Measurements from ENCODE around the gene PRG2.

PRG2 gene

GRCh38 chr11:57357856-57358255, 32.6 kb downstream of the PRG2 start:
- H3K4me3 ChIP-seq (replicated peaks in 1 of 2; ENCODE audit: low read depth in 2 of 2, low read length in 2 of 2) = no peak overlapping the region
- peak; percentile 10 to 23 for DNase-seq (ENCODE audit: low read depth in 2 of 2)
- no peak for TF ChIP-seq CTCF (IDR thresholded peaks at IDR 0.05; ENCODE audit: low read depth, low read length)

GRCh38 chr11:57357310-57357709, 33.1 kb downstream of the PRG2 start:
- no peak for DNase-seq (ENCODE audit: low read depth in 2 of 2)
- no peak overlapping the region for H3K4me3 ChIP-seq (replicated peaks in 1 of 2; ENCODE audit: low read depth in 2 of 2, low read length in 2 of 2)
- TF ChIP-seq CTCF (IDR thresholded peaks at IDR 0.05; ENCODE audit: low read depth, low read length) = no peak

- no peak for DNase-seq (ENCODE audit: low read depth in 2 of 2)
- no peak overlapping the region for H3K4me3 ChIP-seq (replicated peaks in 1 of 2; ENCODE audit: low read depth in 2 of 2, low read length in 2 of 2)
- no peak for TF ChIP-seq CTCF (IDR thresholded peaks at IDR 0.05; ENCODE audit: low read depth, low read length)
These were observed 34.2 kb downstream of the PRG2 start for GRCh38 chr11:57356268-57356667.

- no peak overlapping the region for H3K4me3 ChIP-seq (replicated peaks in 1 of 2; ENCODE audit: low read depth in 2 of 2, low read length in 2 of 2)
- no peak for DNase-seq (ENCODE audit: low read depth in 2 of 2)
- no peak for TF ChIP-seq CTCF (IDR thresholded peaks at IDR 0.05; ENCODE audit: low read depth, low read length)
These were observed 35.8 kb downstream of the PRG2 start for GRCh38 chr11:57354699-57355098.

GRCh38 chr11:57353852-57354251, 36.6 kb downstream of the PRG2 start:
- TF ChIP-seq CTCF (IDR thresholded peaks at IDR 0.05; ENCODE audit: low read depth, low read length) = no peak
- no peak overlapping the region for H3K4me3 ChIP-seq (replicated peaks in 1 of 2; ENCODE audit: low read depth in 2 of 2, low read length in 2 of 2)
- DNase-seq (ENCODE audit: low read depth in 2 of 2) = no peak

- TF ChIP-seq CTCF (IDR thresholded peaks at IDR 0.05; ENCODE audit: low read depth, low read length) = no peak
- DNase-seq (ENCODE audit: low read depth in 2 of 2) = no peak
- no peak overlapping the region for H3K4me3 ChIP-seq (replicated peaks in 1 of 2; ENCODE audit: low read depth in 2 of 2, low read length in 2 of 2)
These were observed 37.0 kb downstream of the PRG2 start for GRCh38 chr11:57353446-57353845.

- no peak overlapping the region for H3K4me3 ChIP-seq (replicated peaks in 1 of 2; ENCODE audit: low read depth in 2 of 2, low read length in 2 of 2)
- no peak for DNase-seq (ENCODE audit: low read depth in 2 of 2)
- TF ChIP-seq CTCF (IDR thresholded peaks at IDR 0.05; ENCODE audit: low read depth, low read length) = no peak
These were observed 37.4 kb downstream of the PRG2 start for GRCh38 chr11:57353036-57353435.

Measured in cardiac fibroblast (primary cell).